Thyroid gland (tissue), 4 donors: ENCODE data around the gene INSYN2A.

Source experiments
- POLR2A ChIP-seq, 2 donors: fragments of 450-650 bp; IDR thresholded peaks; one replicate each; pipeline ENCODE4 v1.6.1; 2017; ENCODE audit warnings: antibody characterized with exemption in 2 of 2, mild to moderate bottlenecking in 2 of 2, moderate library complexity in 1 of 2
- TF ChIP-seq, protein P1 (sequence below), 6 experiments: fragments of 200-600 bp in 3 of 6; fragments of 450-650 bp in 3 of 6; sonication (generic) in 3 of 6; IDR thresholded peaks; one replicate each; pipeline ENCODE4 v1.5.1; 2016 to 2019; ENCODE audit warnings: antibody characterized with exemption in 6 of 6, mild to moderate bottlenecking in 2 of 6, inconsistent platforms in 1 of 6, moderate library complexity in 1 of 6

GRCh38 chr10:127182161-127182560 is 14.2 kb downstream of the INSYN2A start:
- TF ChIP-seq, protein P1, sequence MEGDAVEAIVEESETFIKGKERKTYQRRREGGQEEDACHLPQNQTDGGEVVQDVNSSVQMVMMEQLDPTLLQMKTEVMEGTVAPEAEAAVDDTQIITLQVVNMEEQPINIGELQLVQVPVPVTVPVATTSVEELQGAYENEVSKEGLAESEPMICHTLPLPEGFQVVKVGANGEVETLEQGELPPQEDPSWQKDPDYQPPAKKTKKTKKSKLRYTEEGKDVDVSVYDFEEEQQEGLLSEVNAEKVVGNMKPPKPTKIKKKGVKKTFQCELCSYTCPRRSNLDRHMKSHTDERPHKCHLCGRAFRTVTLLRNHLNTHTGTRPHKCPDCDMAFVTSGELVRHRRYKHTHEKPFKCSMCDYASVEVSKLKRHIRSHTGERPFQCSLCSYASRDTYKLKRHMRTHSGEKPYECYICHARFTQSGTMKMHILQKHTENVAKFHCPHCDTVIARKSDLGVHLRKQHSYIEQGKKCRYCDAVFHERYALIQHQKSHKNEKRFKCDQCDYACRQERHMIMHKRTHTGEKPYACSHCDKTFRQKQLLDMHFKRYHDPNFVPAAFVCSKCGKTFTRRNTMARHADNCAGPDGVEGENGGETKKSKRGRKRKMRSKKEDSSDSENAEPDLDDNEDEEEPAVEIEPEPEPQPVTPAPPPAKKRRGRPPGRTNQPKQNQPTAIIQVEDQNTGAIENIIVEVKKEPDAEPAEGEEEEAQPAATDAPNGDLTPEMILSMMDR (IDR thresholded peaks at IDR 0.05): no peak
- TF ChIP-seq POLR2A (IDR thresholded peaks at IDR 0.05): no peak
